Caco-2 (cell line): ENCODE data around the gene CPA5. TPM values are rescaled to one million over a fixed set of nuclear protein-coding genes. Genes with fewer than 3 reads are reported as not detected.

Experiments used
- BruUV-seq: library from RNA; stranded (reverse); fragments of 400-500 nt; replicated peaks from 2 replicates; lab custom pipeline; 2021; lab: Mats Ljungman, UMichigan
- CTCF ChIA-PET: fragments of 300-600 bp; sonication (Branson Sonifier 250); formaldehyde crosslinking; loops from one replicate; lab custom pipeline; 2022; ENCODE audit warnings: antibody characterized with exemption; lab: Charles Lee
- POLR2A ChIA-PET: fragments of 300-600 bp; sonication (Branson Sonifier 250); formaldehyde crosslinking; loops from one replicate; lab custom pipeline; 2022; ENCODE audit warnings: antibody characterized with exemption; lab: Charles Lee
- DNase-seq, 2 experiments: peaks; one replicate each; pipeline versions ENCODE4 v3.0.0 to v3.0.0-alpha.2; 2020 to 2022
- H3K27me3 ChIP-seq: replicated peaks from 2 replicates; pipeline ENCODE4 v1.6.0; 2011; ENCODE audit warnings: low read length; ENCODE audit not compliant: control insufficient read depth, insufficient read depth
- H3K36me3 ChIP-seq: 2 replicates; pipeline ENCODE4 v1.5.1; 2011; ENCODE audit warnings: low read length; ENCODE audit not compliant: control insufficient read depth, insufficient read depth
- H3K4me1 ChIP-seq: fragments of 250-450 bp; sonication (Bioruptor Pico); 2 replicates; pipeline ENCODE4 v1.5.1; 2020; ENCODE audit warnings: mild to moderate bottlenecking
- H3K4me3 ChIP-seq: 2 replicates; pipeline ENCODE4 v1.5.1; 2011; ENCODE audit warnings: low read depth, mild to moderate bottlenecking, control low read depth, low read length
- H3K9me3 ChIP-seq: fragments of 250-450 bp; sonication (Bioruptor Pico); 2 replicates; pipeline ENCODE4 v1.5.1; 2020; ENCODE audit warnings: mild to moderate bottlenecking, moderate library complexity
- H3K27ac Mint-ChIP-seq: one replicate; pipeline ENCODE4 v1.8.0; 2022; ENCODE audit warnings: mixed read lengths; ENCODE audit not compliant: unreplicated experiment
- H3K27me3 Mint-ChIP-seq: one replicate; pipeline ENCODE4 v1.8.0; 2022; ENCODE audit warnings: mixed read lengths; ENCODE audit not compliant: insufficient read depth, unreplicated experiment
- H3K36me3 Mint-ChIP-seq: one replicate; pipeline ENCODE4 v1.8.0; 2022; ENCODE audit warnings: mild to moderate bottlenecking, mixed read lengths; ENCODE audit not compliant: insufficient read depth, unreplicated experiment
- H3K4me1 Mint-ChIP-seq: one replicate; pipeline ENCODE4 v1.8.0; 2022; ENCODE audit warnings: low read depth, mixed read lengths; ENCODE audit not compliant: unreplicated experiment
- H3K4me3 Mint-ChIP-seq: one replicate; pipeline ENCODE4 v1.8.0; 2022; ENCODE audit warnings: mild to moderate bottlenecking, moderate library complexity, mixed read lengths; ENCODE audit not compliant: unreplicated experiment
- H3K9me3 Mint-ChIP-seq: one replicate; pipeline ENCODE4 v1.8.0; 2022; ENCODE audit warnings: mixed read lengths; ENCODE audit not compliant: unreplicated experiment
- CTCF ChIP-seq, 2 experiments: fragments of 200-600 bp in 1 of 2; IDR thresholded peaks; 1 replicate in 1 of 2; 2 replicates in 1 of 2; pipeline versions ENCODE4 v1.5.1 to v1.8.0; 2011 to 2022; ENCODE audit warnings: antibody characterized with exemption in 1 of 2, control low read depth in 1 of 2, inconsistent platforms in 1 of 2, low read depth in 1 of 2, low read length in 1 of 2, mild to moderate bottlenecking in 1 of 2, moderate library complexity in 1 of 2; ENCODE audit not compliant: insufficient read depth in 1 of 2, severe bottlenecking in 1 of 2, unreplicated experiment in 1 of 2
- intact Hi-C: fragments of 100-400 bp; cut with micrococcal nuclease; formaldehyde crosslinking; loops from one replicate; pipeline ENCODE4 v1.10.0; 2022; ENCODE audit not compliant: unreplicated experiment
- total RNA-seq: library from RNA; stranded (reverse); gene quantifications from 2 replicates; pipeline ENCODE4 v1.2.3, GENCODE V29; 2022

CPA5 gene
- total RNA-seq, 1 experiment from 2014 or later, result not detected

DNA sequence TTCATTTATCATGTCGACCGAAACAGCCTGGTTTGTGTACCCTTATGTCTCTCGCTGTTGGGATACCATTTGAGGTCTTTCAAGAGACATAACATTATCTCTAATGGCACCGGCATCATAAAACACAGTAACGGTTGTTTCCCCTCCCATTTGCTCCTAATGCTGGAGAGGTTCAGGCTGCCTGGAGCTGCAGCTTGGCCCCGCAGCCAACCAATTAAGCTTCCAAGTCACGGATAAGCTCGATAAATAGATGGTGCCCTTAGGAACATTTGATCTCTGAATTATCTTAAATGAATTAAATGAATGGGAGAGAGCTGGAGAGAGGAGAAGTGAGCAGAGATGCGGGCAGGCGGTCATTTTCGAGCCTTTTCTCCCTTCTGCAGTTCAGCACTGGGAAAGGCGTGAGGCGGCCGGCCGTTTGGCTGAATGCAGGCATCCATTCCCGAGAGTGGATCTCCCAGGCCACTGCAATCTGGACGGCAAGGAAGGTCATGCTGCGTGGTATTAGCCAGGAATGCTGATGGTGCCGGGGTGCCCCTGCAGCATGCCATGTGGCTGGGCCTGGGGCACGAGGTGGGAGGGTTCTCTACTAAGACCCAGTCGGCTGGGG, 39.1 kb upstream of the CPA5 start:
- CTCF ChIA-PET, result no interaction called here
- POLR2A ChIA-PET, result no interaction called here
- Histone ChIP-seq H3K4me3 (no peak overlapping the region), H3K27me3 (no peaks in the 10 kb centered on the region), H3K36me3 (no peaks in the 10 kb centered on the region), H3K4me1 (no peaks in the 10 kb centered on the region), H3K9me3 (no peaks in the 10 kb centered on the region)
- H3K4me3 Mint-ChIP-seq, result no peak overlapping the region
- no peak for TF ChIP-seq CTCF (IDR thresholded peaks at IDR 0.05; ENCODE audit: insufficient read depth in 1 of 2, low read depth in 1 of 2, low read length in 1 of 2, severe bottlenecking in 1 of 2, unreplicated experiment in 1 of 2)
- no peak overlapping the region for H3K27ac Mint-ChIP-seq
- no peaks in the 10 kb centered on the region for H3K4me1 Mint-ChIP-seq
- no peaks in the 10 kb centered on the region for H3K36me3 Mint-ChIP-seq
- intact Hi-C loops, result no loop called here
- no peaks in the 10 kb centered on the region for H3K9me3 Mint-ChIP-seq
- BruUV-seq, result no TSS peak
- no peak for DNase-seq
- no peaks in the 10 kb centered on the region for H3K27me3 Mint-ChIP-seq

DNA sequence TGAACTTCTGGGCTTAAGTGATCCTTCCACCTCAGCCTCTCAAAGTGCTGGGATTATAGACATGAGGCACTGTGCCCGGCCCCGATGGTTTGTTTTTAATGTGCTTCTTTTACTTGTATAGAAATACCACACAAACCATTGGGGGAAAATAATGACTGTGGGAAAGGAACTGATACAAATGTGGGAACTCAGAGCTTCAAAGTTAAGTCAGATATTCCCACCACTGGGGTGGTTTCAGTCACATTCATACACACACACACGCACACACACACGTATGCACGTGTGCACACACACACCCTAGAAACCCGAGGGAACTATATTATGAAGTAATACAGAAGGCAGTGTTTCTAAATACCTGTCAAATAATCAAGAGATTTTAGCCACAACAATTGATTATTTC, 34.6 kb upstream of the CPA5 start:
- Mint-ChIP-seq H3K36me3 (no peaks in the 10 kb centered on the region), H3K9me3 (no peaks in the 10 kb centered on the region), H3K27me3 (no peaks in the 10 kb centered on the region), H3K4me3 (no peak overlapping the region), H3K4me1 (no peaks in the 10 kb centered on the region), H3K27ac (no peak overlapping the region)
- H3K4me3 ChIP-seq, result no peak overlapping the region
- no TSS peak for BruUV-seq
- no peaks in the 10 kb centered on the region for H3K27me3 ChIP-seq
- intact Hi-C loops, result no loop called here
- ChIA-PET CTCF (no interaction called here), POLR2A (no interaction called here)
- H3K4me1 ChIP-seq, result no peaks in the 10 kb centered on the region
- H3K36me3 ChIP-seq, result no peaks in the 10 kb centered on the region
- H3K9me3 ChIP-seq, result no peaks in the 10 kb centered on the region
- DNase-seq, result no peak
- no peak for TF ChIP-seq CTCF (IDR thresholded peaks at IDR 0.05; ENCODE audit: insufficient read depth in 1 of 2, low read depth in 1 of 2, low read length in 1 of 2, severe bottlenecking in 1 of 2, unreplicated experiment in 1 of 2)

DNA sequence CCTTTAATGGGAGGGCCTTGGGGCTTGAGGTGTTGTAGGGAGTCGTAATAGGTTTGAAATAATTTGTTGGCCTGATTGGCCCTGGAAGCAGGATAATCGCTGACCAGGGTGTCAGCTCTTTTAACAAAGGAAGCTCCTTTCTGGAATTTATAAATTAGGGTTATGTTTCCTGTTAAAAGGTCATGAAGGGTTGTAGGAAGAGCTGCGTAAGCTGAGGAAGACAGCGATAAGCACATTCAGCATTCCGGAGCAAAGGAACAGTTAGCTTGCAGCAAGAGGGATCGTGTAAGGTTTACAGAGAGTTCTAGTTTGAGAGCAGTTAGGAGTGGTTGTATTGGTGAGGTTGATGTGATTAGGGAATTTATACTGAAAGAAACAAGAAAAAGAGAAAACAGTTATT, 30.3 kb upstream of the CPA5 start:
- TF ChIP-seq CTCF (IDR thresholded peaks at IDR 0.05; ENCODE audit: insufficient read depth in 1 of 2, low read depth in 1 of 2, low read length in 1 of 2, severe bottlenecking in 1 of 2, unreplicated experiment in 1 of 2), result no peak
- Mint-ChIP-seq H3K9me3 (no peaks in the 10 kb centered on the region), H3K4me1 (no peaks in the 10 kb centered on the region), H3K4me3 (no peak overlapping the region), H3K27ac (no peak overlapping the region), H3K36me3 (no peaks in the 10 kb centered on the region), H3K27me3 (no peaks in the 10 kb centered on the region)
- Histone ChIP-seq H3K4me1 (no peaks in the 10 kb centered on the region), H3K4me3 (no peak overlapping the region), H3K27me3 (no peaks in the 10 kb centered on the region), H3K36me3 (no peaks in the 10 kb centered on the region), H3K9me3 (no peaks in the 10 kb centered on the region)
- ChIA-PET CTCF (no interaction called here), POLR2A (no interaction called here)
- BruUV-seq, result no TSS peak
- intact Hi-C loops, result no loop called here
- DNase-seq, result no peak
